ENCODE measurements around the gene AKR1E2. TPM values are rescaled to one million over a fixed set of nuclear protein-coding genes. Genes with fewer than 3 reads are reported as not detected.

Gene AKR1E2
- total and polyA plus RNA-seq, 2 of the 8 experiments (the other 6 are each of a cell fraction or from before 2014, with no cell fraction given), result 2.6 to 3.5 TPM

- FAIRE-seq, result no peak
- Histone ChIP-seq H3K23me2 (ENCODE audit: low read depth, low read length) (no peaks in the 10 kb centered on the region), H2BK120ac (replicated peaks; ENCODE audit: low read depth, low read length) (no peak overlapping the region), H4K8ac (ENCODE audit: extremely low read depth, insufficient read depth, low read length) (no peak overlapping the region), H3K18ac (ENCODE audit: extremely low read depth, low read length) (no peak overlapping the region), H2AFZ (ENCODE audit: low read length) (no peak overlapping the region), H3K36me3 (ENCODE audit: control insufficient read depth in 2 of 4, insufficient read depth in 4 of 4, low read length in 3 of 4) (no peaks in the 10 kb centered on the region), H3K79me2 (ENCODE audit: control insufficient read depth in 1 of 2, insufficient read depth in 2 of 2, low read length in 2 of 2) (no peaks in the 10 kb centered on the region), H2AK5ac (ENCODE audit: low read depth, low read length) (no peak overlapping the region), H2BK12ac (ENCODE audit: low read depth, low read length) (no peak overlapping the region), H3K23ac (ENCODE audit: insufficient read length) (no peak overlapping the region), H4K91ac (replicated peaks; ENCODE audit: insufficient read length, low read length) (no peak overlapping the region), H4K20me1 (replicated peaks in 1 of 2; ENCODE audit: control insufficient read depth in 1 of 2, insufficient read depth in 2 of 2, low read length in 2 of 2) (no peaks in the 10 kb centered on the region), H3K4ac (replicated peaks; ENCODE audit: insufficient read length, low read depth, low read length) (no peak overlapping the region), H3K27me3 (replicated peaks in 1 of 4; ENCODE audit: control insufficient read depth in 3 of 4, extremely low read depth in 1 of 4, insufficient read depth in 3 of 4, low read length in 3 of 4) (no peaks in the 10 kb centered on the region), H3K14ac (ENCODE audit: insufficient read length) (no peak overlapping the region), H2BK20ac (ENCODE audit: low read length) (no peak overlapping the region), H4K5ac (ENCODE audit: insufficient read length, low read depth, low read length) (no peak overlapping the region), H3K9me3 (ENCODE audit: insufficient read depth in 2 of 2, low read depth in 1 of 2, low read length in 1 of 2) (no peaks in the 10 kb centered on the region), H3K4me3 (ENCODE audit: extremely low read depth in 1 of 4, insufficient read depth in 2 of 4, low read depth in 3 of 4, low read length in 4 of 4) (no peak overlapping the region), H3K27ac (ENCODE audit: low read depth, low read length) (no peak overlapping the region), H3K79me1 (ENCODE audit: low read depth, low read length) (no peaks in the 10 kb centered on the region), H3K9ac (replicated peaks in 1 of 4; ENCODE audit: extremely low read depth in 1 of 4, low read depth in 3 of 4, low read length in 3 of 4) (no peak overlapping the region), H3K4me2 (ENCODE audit: insufficient read depth in 1 of 2, low read depth in 2 of 2, low read length in 2 of 2) (no peak overlapping the region), H3K56ac (replicated peaks; ENCODE audit: insufficient read length, low read depth, low read length) (no peak overlapping the region), H3K4me1 (replicated peaks in 1 of 4; ENCODE audit: control insufficient read depth in 3 of 4, insufficient read depth in 4 of 4, low read length in 3 of 4) (peaks cover 0 to 3% (median 0%) of the 10 kb centered on the region in 4 experiments; a peak in 1 of 7 replicates), H2BK5ac (ENCODE audit: low read depth, low read length) (no peak overlapping the region), H2BK15ac (ENCODE audit: low read length) (no peak overlapping the region)
- no peak for TF ChIP-seq ASH2L (IDR thresholded peaks at IDR 0.05; ENCODE audit: low read length)
- TF ChIP-seq YY1 (IDR thresholded peaks at IDR 0.05; ENCODE audit: low read depth, low read length), result no peak
- no peak for TF ChIP-seq SAP30 (IDR thresholded peaks at IDR 0.05; ENCODE audit: insufficient read depth, insufficient replicate concordance, low read length)
- TF ChIP-seq E2F6 (IDR thresholded peaks at IDR 0.05), result no peak
- CTCF ChIA-PET (ENCODE audit: partially characterized antibody), result interaction anchor here (0.6 to 3.9 kb wide), 4 partner anchors 17 to 1721 kb away, joined by 3 to 24 read pairs (median 4); no protein-coding TSS in a partner anchor
- POLR2A ChIA-PET (ENCODE audit: partially characterized antibody), result no interaction called here
- DNase-seq (ENCODE audit: low read depth in 1 of 2, low spot score in 2 of 2), result no peak
- 94% methylated on average over 2 of the region's 2 CpGs; no CpG with 5 or more reads in 1 of the 2 experiments for WGBS, 2 experiments (ENCODE audit: extremely low coverage in 1 of 2, insufficient coverage in 1 of 2, insufficient read length in 1 of 2, insufficient replicate concordance in 2 of 2, low coverage in 1 of 2, low lambda C conversion rate in 2 of 2, missing lambda C conversion rate in 1 of 2)
Measured at GRCh38 chr10:4867109-4867519, 41.1 kb downstream of the AKR1E2 start.
